Activated CD8-positive, alpha-beta memory T cell treated with anti-CD3 and anti-CD28 coated beads, Interleukin-2, amount 50 U/mL, for 24 hours (primary cell): ENCODE measurements around the gene SH3BP5.

Experiments
- DNase-seq: peaks from one replicate; pipeline ENCODE4 v3.0.0-alpha.2; 2020; ENCODE audit errors: extremely low read depth

SH3BP5 gene

DNA sequence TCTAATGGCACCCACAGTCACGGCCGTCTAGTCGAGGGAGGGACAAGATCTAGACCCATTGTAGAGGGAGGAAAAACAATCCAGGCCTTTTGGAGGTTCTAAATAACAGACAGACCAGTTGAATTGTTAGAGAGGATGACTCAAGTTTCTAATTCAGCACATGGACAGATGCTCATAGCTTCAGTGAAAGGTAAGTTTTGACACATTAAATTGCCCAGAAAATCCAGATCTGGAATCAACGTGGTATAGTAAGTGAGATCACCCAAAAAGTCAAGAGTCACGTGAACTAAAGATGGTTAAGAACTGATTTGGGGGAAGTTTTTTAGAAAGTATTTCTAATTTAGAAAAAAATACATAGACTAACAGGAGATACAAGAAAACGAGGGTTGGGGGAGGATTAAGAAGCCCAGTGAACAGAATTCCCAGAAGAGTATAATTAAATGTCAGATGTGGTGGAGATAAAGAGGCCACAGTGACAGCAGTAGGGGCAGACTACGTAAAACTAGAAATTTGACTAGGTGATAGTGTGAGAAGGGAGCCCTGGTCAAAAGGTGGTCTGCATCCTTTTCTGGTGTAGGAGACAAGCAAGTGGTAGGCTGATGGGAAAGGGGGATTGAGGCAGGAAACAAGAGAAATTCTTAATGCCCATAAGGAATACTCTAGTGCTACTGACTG lies 79.2 kb downstream of the SH3BP5 start:
- DNase-seq = no peak

DNA sequence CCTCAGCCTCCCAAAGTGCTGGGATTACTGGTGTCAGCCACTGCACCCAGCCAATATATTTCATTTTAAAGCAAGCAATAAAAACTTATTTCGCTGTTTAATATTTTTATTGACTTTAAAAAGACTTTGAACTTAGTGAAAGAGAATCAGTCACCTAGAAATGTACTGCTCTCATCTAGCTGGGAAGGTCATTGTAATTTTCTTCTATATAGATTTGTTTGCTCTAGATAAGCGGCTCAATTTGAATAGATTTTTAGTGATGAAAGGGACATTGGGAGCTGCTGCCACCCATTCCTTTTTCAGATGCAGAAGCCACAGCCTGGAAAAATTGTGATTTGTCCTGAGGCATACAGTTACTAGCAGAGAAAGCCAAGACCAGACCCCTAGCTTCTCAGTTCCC lies 86.2 kb downstream of the SH3BP5 start:
- no peak for DNase-seq

DNA sequence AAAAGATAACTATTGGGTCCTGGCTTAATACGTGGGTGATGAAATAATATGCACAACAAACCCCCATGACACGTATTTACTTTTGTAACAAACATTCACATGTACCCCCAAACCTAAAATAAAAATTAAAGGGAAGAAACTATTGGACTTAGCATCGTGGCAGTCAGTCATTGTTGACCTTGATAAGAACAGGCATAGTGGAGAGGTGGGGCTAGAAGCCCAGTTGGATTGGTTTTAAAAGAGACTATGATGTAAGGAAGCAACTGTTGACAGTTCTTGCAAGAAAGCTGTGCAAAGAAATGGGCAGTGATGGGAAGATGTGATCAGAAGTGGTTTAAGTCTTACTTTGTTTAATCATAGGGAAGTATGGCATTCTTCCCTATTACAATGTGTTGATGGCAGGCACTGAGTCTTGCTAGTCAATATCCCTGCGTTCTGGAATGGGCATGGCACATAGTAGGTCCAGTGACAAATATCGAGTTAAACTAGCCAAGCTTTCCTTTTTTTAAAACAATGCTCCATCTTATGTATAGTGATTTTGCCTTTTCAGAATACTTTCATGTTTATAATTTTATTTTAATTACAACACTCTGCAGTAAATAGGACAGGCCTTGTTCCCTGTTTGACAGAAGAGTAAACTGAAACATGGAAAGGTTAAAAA lies 88.4 kb downstream of the SH3BP5 start:
- DNase-seq = no peak

DNA sequence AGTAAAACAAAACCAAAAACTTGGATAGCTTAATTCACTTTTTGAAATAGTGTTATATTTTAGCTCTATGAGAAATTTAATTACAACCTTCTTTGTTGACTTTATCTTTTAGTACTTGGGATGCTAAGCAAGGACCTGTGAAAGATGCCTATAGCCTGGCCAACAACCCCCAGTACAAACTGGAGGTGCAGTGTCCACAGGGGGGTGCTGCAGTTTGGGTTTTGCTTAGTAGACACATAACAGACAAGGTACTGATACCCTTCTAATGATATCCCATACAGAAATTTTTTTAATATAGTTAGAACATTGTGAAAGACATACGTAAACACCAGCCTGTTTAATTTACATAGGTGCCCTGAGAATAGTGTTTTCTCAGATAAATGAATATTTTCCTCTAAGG lies 91.0 kb downstream of the SH3BP5 start:
- DNase-seq = no peak

GRCh38 chr3:15229262-15229661 lies 103.1 kb downstream of the SH3BP5 start:
- no peak for DNase-seq

DNA sequence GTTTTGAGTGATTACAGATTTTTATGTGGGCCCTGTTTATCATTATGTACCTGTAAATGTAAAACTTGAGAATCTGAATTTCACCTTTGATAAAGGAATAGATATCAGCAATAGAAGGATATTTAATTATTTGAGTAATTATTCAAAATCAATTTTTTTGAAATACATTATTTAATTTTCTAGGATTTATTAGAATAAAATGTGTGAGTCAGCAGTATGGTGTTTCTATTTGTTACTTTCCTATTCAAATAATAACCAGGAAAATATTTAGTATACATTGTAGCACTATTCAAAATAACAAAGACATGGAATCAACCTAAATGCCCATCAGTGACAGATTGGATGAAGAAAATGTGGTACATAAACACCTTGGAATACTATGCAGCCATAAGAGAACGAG lies 104.2 kb downstream of the SH3BP5 start:
- DNase-seq = no peak

DNA sequence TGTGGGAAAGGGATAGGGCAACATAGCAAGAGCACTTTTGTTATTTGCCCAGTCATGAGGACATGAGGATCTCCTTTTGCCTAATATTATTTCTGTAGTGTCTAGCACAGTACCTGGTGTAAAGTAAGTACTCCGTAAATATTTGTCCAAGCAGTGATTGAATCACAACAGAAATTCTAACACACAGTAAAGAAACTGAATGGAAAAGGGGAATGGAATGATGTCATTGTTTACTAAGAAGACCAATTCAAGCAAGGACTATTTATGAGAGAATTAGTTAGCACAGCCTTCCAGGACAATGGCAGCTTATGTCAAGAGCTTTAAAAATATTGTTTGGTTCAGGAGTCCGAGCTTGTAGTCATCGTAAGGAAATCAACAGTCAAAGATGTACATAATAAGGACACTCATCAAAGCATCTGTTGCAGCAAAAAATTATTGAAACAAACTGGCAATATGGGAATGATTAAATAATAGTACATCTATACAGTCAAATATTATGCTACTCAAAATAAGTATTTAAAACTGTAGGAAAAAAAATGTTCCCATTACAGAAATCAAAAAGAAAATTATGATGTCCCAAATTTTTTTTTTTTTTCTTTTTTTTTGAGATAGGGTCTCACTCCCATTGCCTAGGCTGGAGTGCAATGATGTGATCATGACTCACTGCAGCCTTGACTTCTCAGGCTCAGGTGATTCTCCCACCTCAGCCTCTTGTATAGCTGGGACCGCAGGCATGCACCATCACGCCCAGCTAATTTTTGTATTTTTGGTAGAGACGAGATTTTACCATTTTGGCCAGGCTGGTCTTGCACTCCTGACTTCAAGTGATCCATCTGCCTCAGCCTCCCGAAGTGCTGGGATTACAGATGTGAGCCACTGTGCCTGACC lies 108.5 kb downstream of the SH3BP5 start:
- no peak for DNase-seq

DNA sequence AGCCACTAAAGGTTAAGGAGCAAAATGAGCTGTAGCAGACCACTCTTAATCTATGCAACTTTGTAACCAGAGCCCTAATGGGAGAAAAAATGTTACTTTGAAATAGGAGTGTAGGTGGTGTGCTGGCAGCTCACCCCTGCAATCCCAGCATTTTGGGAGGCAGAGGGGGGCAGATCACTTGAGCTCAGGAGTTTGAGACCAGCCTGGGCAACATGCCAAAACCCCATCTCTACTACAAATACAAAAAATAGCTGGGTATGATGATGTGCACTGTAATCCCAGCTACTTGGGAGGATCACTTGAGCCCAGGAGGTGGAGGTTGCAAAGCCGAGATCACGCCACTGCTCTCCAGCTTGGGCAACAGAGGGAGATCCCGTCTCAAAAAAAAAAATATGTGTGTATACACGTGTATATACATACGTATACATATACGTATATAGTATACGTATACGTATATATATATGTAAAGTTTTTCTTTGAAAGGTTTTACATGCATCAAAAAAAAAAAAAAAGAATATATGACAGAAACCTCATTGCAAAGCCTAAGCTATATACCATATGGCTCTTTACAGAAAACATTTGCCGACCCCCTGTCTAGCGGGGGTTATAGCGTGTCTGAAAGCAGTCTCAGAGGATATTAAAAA lies 110.7 kb downstream of the SH3BP5 start:
- no peak for DNase-seq

GRCh38 chr3:15220661-15221060 lies 111.7 kb downstream of the SH3BP5 start:
- no peak for DNase-seq

DNA sequence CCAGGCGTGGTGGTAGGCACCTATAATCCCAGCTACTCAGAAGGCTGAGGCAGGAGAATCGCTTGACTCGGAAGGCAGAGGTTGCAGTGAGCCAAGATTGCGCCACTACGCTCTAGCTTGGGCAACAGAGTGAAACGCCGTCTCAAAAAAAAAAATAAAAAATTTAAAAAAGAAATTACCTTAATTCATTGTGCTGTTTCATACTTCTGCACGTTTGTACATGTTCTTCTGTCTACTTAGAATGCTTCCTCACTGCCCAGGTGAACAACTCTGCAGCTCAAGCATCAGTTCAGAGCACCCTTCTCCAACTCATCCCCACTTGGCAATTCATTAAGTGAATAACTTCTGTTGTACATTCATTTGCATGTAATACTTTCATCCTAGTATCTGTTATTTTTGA lies 112.3 kb downstream of the SH3BP5 start:
- DNase-seq = no peak

DNA sequence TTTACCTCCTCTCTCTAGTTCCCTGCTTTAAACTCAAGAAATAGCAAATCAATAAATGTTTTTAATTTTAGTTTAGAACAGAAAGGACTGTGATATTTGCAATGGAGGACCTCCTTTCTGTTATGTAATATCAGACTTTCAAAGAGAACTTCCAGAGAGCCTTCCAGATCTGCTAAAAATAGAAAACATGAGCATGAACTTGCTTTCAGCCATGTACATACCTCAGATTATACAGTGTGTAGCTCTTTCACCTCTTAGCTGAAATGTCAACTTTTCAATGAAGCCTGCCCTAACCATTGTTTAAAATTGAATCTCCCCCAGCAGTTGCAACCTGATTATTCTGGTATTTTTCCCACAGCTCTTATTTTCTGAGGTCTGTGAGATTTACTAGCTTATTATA lies 113.7 kb downstream of the SH3BP5 start:
- DNase-seq = no peak

DNA sequence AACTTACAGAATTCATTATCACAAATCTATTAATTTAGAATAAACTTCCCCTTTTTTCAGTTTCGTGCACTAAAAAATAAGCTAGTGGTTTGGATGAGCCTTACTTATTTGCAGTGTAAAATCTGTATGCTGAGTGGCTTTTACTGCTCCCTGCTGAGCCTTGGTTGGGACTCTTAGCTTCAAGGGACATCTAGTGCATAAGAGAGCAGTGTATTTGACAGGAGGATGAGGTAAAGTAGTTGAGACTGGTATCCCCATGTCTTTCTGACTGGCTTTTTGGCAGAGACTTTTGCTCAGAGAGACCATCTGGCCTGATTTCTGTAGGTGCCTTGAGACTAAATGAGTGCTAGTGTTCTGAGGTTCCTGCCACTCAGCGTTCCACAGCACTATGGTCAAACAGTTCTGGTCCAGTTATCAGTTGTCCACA lies 114.5 kb downstream of the SH3BP5 start:
- DNase-seq = no peak

DNA sequence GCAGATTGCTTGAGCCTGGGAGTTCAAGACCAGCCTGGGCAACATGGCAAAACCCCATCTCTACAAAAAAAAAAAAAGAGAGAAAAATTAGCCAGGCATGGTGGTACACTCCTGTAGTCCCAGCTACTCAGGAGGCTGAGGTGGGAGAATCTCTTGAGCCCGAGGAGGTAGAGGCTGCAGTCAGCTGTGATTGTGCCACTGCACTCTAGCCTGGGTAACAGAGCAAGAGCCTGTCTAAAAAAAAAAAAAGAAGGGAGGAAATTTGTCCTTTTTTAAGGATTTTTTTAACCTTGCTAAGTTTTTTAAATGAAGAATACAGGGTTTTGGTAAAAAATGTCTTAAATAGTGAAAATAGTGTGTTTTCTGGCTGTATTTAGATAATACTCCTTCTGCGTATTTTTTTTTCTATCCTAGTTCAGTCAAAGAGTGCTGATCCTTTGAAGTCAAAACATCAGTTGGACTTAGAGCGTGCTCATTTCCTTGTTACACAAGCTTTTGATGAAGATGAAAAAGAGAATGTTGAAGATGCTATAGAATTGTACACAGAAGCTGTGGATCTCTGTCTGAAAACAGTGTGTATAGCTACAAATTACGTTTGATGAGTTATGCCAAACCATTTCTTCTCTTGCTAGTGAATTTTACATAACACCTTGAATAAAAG lies 115.2 kb downstream of the SH3BP5 start:
- DNase-seq = no peak

DNA sequence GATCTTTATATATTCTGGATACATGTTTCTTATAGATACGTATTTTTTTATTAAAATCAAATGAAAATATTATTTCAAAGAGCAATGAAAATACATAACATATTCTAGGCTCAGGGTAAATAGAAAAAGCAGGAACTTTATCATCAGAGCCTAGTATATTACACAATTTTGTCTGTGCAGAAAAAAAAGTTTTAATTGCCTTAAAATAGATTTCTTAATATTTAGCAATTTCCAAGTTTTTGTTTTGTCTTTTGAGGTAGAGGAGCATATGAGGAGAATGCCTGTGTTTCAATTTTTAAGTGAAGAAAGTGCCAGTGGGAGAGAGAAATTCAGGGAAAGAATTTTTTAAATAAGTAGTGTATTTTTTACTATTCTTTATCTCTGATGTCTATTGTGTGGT lies 115.9 kb downstream of the SH3BP5 start:
- no peak for DNase-seq

- DNase-seq = no peak
These were observed 116.4 kb downstream of the SH3BP5 start for GRCh38 chr3:15215996-15216395.

- DNase-seq = no peak
These were observed 117.6 kb downstream of the SH3BP5 start for GRCh38 chr3:15214758-15215157.

DNA sequence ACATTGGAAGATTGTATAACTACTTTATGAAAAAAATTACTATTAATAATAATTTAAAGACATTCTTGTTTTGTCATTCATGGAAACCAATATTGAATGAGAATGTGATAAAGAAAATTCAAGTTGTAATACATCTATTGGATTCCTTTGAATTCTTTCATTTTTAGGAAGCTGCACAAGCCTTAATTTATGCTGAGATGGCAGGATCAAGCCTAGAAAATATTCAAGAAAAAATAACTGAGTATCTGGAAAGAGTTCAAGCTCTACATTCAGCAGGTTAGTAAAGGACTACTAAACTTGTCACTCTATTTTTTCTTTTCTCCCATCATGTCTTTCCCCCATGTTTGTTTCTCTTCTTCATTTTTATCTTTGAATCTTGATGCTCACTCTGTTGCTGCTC lies 120.4 kb downstream of the SH3BP5 start:
- DNase-seq = no peak

- DNase-seq = no peak
These were observed 124.4 kb downstream of the SH3BP5 start for GRCh38 chr3:15207836-15208504.

GRCh38 chr3:15206662-15207576 lies 125.5 kb downstream of the SH3BP5 start:
- DNase-seq = no peak
